Neutrophil (primary cell): ENCODE measurements around the gene LARP1.

Experiments used
- H3K27ac ChIP-seq: fragments of 200-600 bp; sonication (generic); 2 replicates; pipeline ENCODE4 v1.5.1; 2016; ENCODE audit warnings: mild to moderate bottlenecking, moderate library complexity
- H3K27me3 ChIP-seq: fragments of 200-600 bp; sonication (generic); 2 replicates; pipeline ENCODE4 v1.6.0; 2016; ENCODE audit warnings: mild to moderate bottlenecking
- H3K36me3 ChIP-seq: fragments of 200-600 bp; sonication (generic); 2 replicates; pipeline ENCODE4 v1.5.1; 2017
- H3K4me1 ChIP-seq, 2 experiments: fragments of 200-600 bp in 1 of 2; sonication (generic) in 1 of 2; 1 replicate in 1 of 2; 2 replicates in 1 of 2; pipeline versions ENCODE4 v1.5.1 to v1.6.1; 2013 to 2016; ENCODE audit warnings: low read depth in 1 of 2, low read length in 1 of 2, mild to moderate bottlenecking in 1 of 2, moderate library complexity in 1 of 2; ENCODE audit not compliant: control insufficient read depth in 1 of 2, insufficient read depth in 1 of 2
- H3K4me3 ChIP-seq, 2 experiments: fragments of 200-600 bp in 1 of 2; sonication (generic) in 1 of 2; 1 replicate in 1 of 2; 2 replicates in 1 of 2; pipeline ENCODE4 v1.5.1; 2013 to 2016; ENCODE audit warnings: low read depth in 1 of 2, low read length in 1 of 2, mild to moderate bottlenecking in 1 of 2, moderate library complexity in 1 of 2
- H3K9me3 ChIP-seq: fragments of 200-600 bp; sonication (generic); 2 replicates; pipeline ENCODE4 v1.5.1; 2016
- TF ChIP-seq, protein P1 (sequence below): fragments of 200-600 bp; sonication (generic); IDR thresholded peaks from 2 replicates; pipeline ENCODE4 v1.5.1; 2016; ENCODE audit warnings: antibody characterized with exemption

LARP1 gene

DNA sequence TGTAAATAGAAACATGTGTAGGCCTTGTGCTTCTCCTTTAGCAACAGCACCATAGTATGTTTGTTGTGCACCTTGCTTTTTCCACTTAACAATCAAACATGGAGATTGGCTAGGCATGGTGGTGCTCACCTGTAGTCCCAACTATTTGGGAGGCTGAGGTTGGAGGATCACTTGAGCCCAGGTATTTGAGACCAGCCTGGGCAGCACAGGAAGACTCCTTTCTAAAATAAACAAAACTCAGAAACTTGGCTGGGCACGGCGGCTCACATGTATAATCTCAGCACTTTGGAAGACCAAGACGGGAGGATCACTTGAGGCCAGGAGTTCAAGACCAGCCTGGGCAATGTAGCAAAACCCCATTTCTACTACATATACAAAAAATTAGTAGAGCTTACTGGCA is 96.2 kb downstream of the LARP1 start:
- Histone ChIP-seq H3K9me3 (no peaks in the 10 kb centered on the region), H3K4me1 (peaks cover 18 to 19% of the 10 kb centered on the region in 2 experiments), H3K27ac (no peak overlapping the region), H3K27me3 (no peaks in the 10 kb centered on the region), H3K36me3 (no peaks in the 10 kb centered on the region), H3K4me3 (no peak overlapping the region)
- TF ChIP-seq, protein P1, sequence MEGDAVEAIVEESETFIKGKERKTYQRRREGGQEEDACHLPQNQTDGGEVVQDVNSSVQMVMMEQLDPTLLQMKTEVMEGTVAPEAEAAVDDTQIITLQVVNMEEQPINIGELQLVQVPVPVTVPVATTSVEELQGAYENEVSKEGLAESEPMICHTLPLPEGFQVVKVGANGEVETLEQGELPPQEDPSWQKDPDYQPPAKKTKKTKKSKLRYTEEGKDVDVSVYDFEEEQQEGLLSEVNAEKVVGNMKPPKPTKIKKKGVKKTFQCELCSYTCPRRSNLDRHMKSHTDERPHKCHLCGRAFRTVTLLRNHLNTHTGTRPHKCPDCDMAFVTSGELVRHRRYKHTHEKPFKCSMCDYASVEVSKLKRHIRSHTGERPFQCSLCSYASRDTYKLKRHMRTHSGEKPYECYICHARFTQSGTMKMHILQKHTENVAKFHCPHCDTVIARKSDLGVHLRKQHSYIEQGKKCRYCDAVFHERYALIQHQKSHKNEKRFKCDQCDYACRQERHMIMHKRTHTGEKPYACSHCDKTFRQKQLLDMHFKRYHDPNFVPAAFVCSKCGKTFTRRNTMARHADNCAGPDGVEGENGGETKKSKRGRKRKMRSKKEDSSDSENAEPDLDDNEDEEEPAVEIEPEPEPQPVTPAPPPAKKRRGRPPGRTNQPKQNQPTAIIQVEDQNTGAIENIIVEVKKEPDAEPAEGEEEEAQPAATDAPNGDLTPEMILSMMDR = no peak

GRCh38 chr5:154857530-154858296 is 102.5 kb downstream of the LARP1 start:
- peaks cover 33 to 38% of the 10 kb centered on the region in 2 experiments for H3K4me1 ChIP-seq
- no peaks in the 10 kb centered on the region for H3K27me3 ChIP-seq
- TF ChIP-seq, protein P1 = no peak
- H3K36me3 ChIP-seq = no peaks in the 10 kb centered on the region
- H3K9me3 ChIP-seq = no peaks in the 10 kb centered on the region
- peak overlapping the region; percentile 95 for H3K27ac ChIP-seq
- H3K4me3 ChIP-seq = peak overlapping the region; percentile 91 to 98

- Histone ChIP-seq H3K4me1 (peaks cover 33 to 38% of the 10 kb centered on the region in 2 experiments), H3K27ac (peak within 1 kb of the TSS; percentile 95), H3K9me3 (no peaks in the 10 kb centered on the region), H3K4me3 (peak within 1 kb of the TSS; percentile 91 to 98), H3K27me3 (no peaks in the 10 kb centered on the region), H3K36me3 (peaks cover 6% of the 10 kb centered on the region)
- TF ChIP-seq, protein P1 = peak; percentile 31
Measured at GRCh38 chr5:154858297-154858971, 103.3 kb downstream of the LARP1 start, which contains the start of gene CNOT8. CNOT8 (plus strand) TSS chr5:154858627; CDS start chr5:154863279, 4,652 bp downstream.

GRCh38 chr5:154858972-154859871 is 104.0 kb downstream of the LARP1 start:
- no peaks in the 10 kb centered on the region for H3K9me3 ChIP-seq
- no peaks in the 10 kb centered on the region for H3K27me3 ChIP-seq
- peaks cover 13% of the 10 kb centered on the region for H3K36me3 ChIP-seq
- H3K27ac ChIP-seq = peak overlapping the region; percentile 95
- peaks cover 33 to 38% of the 10 kb centered on the region in 2 experiments for H3K4me1 ChIP-seq
- peak overlapping the region; percentile 91 to 98 for H3K4me3 ChIP-seq
- TF ChIP-seq, protein P1 = no peak

GRCh38 chr5:154860123-154860522 is 104.9 kb downstream of the LARP1 start:
- Histone ChIP-seq H3K36me3 (peaks cover 22% of the 10 kb centered on the region), H3K27ac (peak overlapping the region; percentile 95), H3K4me3 (peak overlapping the region; percentile 91 to 98), H3K4me1 (peaks cover 33 to 38% of the 10 kb centered on the region in 2 experiments), H3K9me3 (no peaks in the 10 kb centered on the region), H3K27me3 (no peaks in the 10 kb centered on the region)
- TF ChIP-seq, protein P1 = no peak
